Measurements from ENCODE around the gene SPATA32.

The SPATA32 gene

DNA sequence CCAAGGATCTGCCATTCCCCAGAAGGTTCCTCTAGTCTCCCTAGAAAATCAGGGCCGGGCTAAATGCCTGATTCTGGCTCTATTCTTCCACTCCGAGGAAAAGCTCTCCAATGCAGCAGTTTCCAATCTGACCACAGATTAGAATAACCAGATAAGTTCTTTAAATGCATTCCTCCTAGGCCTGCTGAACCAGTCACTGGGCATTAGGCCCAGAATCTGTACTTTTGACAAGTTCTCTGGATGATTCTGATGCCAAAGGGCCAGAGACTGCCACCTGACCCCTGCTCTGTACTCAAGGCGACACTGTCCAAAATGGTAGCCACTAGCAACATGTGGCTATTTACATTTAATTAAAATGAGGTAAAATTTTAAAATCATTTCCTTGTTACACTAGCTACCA is 32.6 kb upstream of the SPATA32 start:
- H3K27ac ChIP-seq (ENCODE audit: poor library complexity, severe bottlenecking) = peak overlapping the region; percentile 88
- no peaks in the 10 kb centered on the region for H3K9me3 ChIP-seq (ENCODE audit: severe bottlenecking)
- H3K4me1 ChIP-seq (ENCODE audit: insufficient read depth, poor library complexity, severe bottlenecking) = peaks cover 66% of the 10 kb centered on the region
- TF ChIP-seq, protein P1, sequence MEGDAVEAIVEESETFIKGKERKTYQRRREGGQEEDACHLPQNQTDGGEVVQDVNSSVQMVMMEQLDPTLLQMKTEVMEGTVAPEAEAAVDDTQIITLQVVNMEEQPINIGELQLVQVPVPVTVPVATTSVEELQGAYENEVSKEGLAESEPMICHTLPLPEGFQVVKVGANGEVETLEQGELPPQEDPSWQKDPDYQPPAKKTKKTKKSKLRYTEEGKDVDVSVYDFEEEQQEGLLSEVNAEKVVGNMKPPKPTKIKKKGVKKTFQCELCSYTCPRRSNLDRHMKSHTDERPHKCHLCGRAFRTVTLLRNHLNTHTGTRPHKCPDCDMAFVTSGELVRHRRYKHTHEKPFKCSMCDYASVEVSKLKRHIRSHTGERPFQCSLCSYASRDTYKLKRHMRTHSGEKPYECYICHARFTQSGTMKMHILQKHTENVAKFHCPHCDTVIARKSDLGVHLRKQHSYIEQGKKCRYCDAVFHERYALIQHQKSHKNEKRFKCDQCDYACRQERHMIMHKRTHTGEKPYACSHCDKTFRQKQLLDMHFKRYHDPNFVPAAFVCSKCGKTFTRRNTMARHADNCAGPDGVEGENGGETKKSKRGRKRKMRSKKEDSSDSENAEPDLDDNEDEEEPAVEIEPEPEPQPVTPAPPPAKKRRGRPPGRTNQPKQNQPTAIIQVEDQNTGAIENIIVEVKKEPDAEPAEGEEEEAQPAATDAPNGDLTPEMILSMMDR (IDR thresholded peaks at IDR 0.05; ENCODE audit: poor library complexity, severe bottlenecking) = no peak
- ATAC-seq (ENCODE audit: low read depth) (peak; percentile 15; the same call in 1 of the 3 replicates), DNase-seq (ENCODE audit: low spot score) (no peak)
- H3K4me3 ChIP-seq (ENCODE audit: severe bottlenecking) = no peak overlapping the region
- peaks cover 48% of the 10 kb centered on the region for H3K36me3 ChIP-seq (ENCODE audit: low read depth)
- H3K27me3 ChIP-seq (ENCODE audit: insufficient read depth, poor library complexity, severe bottlenecking) = no peaks in the 10 kb centered on the region

DNA sequence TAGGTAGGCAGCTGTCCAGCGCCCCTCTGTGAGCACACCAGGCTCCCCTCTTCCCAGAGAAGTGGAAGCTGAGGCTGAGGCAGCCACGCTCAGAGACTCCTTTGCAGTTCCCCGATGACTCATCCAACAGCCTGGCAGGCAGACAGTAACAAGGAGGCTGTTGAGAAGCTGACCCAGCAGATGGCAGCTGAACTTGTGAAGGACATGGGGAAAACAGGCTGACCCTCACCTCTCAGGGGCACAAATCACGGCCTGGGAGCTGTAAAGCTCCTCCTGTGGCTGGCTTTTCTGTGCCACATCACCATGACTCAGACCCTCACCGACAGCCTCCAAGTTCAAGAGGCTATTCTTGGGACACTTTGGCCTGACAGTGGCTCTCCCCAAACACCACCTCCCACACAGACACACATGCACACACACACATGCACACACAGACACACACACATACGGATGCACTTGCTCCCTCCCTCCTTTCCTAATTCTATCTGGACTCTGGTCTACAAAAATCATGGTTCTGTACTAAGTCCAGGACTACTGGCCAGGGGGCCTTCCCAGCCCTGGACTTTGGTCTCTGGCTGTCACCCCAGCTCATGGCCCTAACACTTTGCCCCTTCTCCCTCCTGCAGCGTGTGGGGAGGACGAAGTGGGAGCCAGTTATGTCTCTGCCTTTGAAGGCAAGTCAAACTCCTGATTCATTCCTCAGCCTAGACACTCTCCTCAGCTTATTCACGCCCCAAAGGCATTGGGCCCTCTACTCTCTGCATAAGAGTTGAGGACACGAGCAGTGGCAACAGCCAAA is 31.7 kb upstream of the SPATA32 start:
- peak overlapping the region; percentile 88 for H3K27ac ChIP-seq (ENCODE audit: poor library complexity, severe bottlenecking)
- no peak overlapping the region for H3K4me3 ChIP-seq (ENCODE audit: severe bottlenecking)
- peaks cover 52% of the 10 kb centered on the region for H3K36me3 ChIP-seq (ENCODE audit: low read depth)
- H3K9me3 ChIP-seq (ENCODE audit: severe bottlenecking) = no peaks in the 10 kb centered on the region
- peaks cover 58% of the 10 kb centered on the region for H3K4me1 ChIP-seq (ENCODE audit: insufficient read depth, poor library complexity, severe bottlenecking)
- ATAC-seq (ENCODE audit: low read depth) = peak; percentile 85
- DNase-seq (ENCODE audit: low spot score) = peak; percentile 93
- no peaks in the 10 kb centered on the region for H3K27me3 ChIP-seq (ENCODE audit: insufficient read depth, poor library complexity, severe bottlenecking)
- TF ChIP-seq, protein P1 (IDR thresholded peaks at IDR 0.05; ENCODE audit: poor library complexity, severe bottlenecking) = peak; percentile 45

DNA sequence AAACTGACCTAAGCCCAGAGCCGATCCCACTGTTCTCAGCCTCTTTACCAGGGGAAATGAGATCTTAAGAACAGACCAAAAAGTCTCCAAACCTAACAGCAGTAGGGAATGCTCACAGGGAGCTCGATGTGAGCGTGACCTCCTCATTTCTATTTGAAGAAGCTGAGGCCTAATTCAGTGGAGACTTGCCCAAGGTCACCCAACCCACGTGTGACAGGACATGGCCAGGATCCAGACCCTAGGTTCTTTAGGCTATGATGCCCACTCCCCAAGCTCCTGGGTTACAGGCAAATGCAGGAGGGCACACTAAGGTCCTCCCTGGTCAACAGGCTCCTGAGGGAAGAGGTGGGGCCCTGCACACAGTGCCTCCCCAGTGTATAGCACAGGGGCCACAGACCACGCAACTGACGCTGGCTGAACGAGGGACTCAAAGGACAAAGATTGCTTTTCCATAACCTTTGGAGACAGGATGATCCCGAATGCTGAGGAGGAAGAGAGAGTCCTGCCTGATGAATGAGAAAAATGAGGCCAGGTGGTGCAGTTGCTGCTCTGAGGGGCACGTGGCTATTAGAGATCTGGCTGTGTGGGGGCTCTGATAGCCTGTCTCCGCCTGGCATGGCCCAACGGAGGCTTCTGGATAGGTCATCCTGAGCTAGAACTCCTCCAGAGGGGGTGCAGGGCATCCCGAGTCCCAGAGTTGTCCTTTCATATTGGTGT is 31.0 kb upstream of the SPATA32 start:
- H3K27me3 ChIP-seq (ENCODE audit: insufficient read depth, poor library complexity, severe bottlenecking) = no peaks in the 10 kb centered on the region
- H3K36me3 ChIP-seq (ENCODE audit: low read depth) = peaks cover 48% of the 10 kb centered on the region
- TF ChIP-seq, protein P1 (IDR thresholded peaks at IDR 0.05; ENCODE audit: poor library complexity, severe bottlenecking) = no peak
- H3K4me3 ChIP-seq (ENCODE audit: severe bottlenecking) = no peak overlapping the region
- no peak for DNase-seq (ENCODE audit: low spot score)
- peak overlapping the region; percentile 88 for H3K27ac ChIP-seq (ENCODE audit: poor library complexity, severe bottlenecking)
- H3K4me1 ChIP-seq (ENCODE audit: insufficient read depth, poor library complexity, severe bottlenecking) = peaks cover 50% of the 10 kb centered on the region
- ATAC-seq (ENCODE audit: low read depth) = no peak
- no peaks in the 10 kb centered on the region for H3K9me3 ChIP-seq (ENCODE audit: severe bottlenecking)

DNA sequence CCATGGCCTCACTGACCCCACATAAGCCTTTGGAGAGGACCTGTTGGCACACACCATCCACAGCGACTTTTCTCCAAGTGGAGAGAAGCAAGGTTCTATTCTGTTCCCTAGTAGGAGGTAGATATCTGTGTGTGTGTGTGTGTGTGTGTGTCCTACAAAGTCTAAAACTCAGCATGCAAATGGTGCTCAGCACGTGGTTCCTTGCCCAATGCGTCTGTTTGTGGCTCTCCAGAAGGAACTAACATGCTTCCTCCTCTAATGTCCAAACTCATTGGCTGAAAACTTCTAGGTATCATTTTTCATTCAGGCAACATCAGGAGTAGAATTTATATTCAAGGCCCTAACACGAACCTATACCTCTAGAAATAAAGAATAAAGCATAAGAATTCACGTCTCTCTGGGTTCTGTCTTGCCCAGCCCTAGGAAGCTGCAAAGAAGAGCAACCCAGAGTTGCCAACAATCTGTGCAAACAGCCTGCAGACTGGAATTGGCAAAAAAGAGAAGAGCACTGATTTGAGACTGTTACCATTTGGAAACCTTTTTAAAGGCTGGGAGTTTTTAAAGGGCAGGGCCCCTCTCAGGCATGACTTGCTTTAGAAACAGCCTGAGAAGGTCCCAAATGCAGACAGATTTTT is 29.4 kb upstream of the SPATA32 start:
- TF ChIP-seq, protein P1 (IDR thresholded peaks at IDR 0.05; ENCODE audit: poor library complexity, severe bottlenecking) = no peak
- Histone ChIP-seq H3K4me1 (ENCODE audit: insufficient read depth, poor library complexity, severe bottlenecking) (peaks cover 38% of the 10 kb centered on the region), H3K27ac (ENCODE audit: poor library complexity, severe bottlenecking) (no peak overlapping the region), H3K4me3 (ENCODE audit: severe bottlenecking) (no peak overlapping the region), H3K27me3 (ENCODE audit: insufficient read depth, poor library complexity, severe bottlenecking) (no peaks in the 10 kb centered on the region), H3K36me3 (ENCODE audit: low read depth) (peaks cover 62% of the 10 kb centered on the region), H3K9me3 (ENCODE audit: severe bottlenecking) (no peaks in the 10 kb centered on the region)
- no peak for DNase-seq (ENCODE audit: low spot score)
- no peak for ATAC-seq (ENCODE audit: low read depth)
